Medulla oblongata (tissue), 1 donor: ENCODE data around the gene DOCK9.

Experiments used
- DNase-seq: peaks from one replicate; pipeline ENCODE4 v3.0.0-alpha.2; 2015; ENCODE audit errors: extremely low spot score

The DOCK9 gene

GRCh38 chr13:98998831-98999638 is 21.2 kb upstream of the DOCK9 start:
- no peak for DNase-seq

DNA sequence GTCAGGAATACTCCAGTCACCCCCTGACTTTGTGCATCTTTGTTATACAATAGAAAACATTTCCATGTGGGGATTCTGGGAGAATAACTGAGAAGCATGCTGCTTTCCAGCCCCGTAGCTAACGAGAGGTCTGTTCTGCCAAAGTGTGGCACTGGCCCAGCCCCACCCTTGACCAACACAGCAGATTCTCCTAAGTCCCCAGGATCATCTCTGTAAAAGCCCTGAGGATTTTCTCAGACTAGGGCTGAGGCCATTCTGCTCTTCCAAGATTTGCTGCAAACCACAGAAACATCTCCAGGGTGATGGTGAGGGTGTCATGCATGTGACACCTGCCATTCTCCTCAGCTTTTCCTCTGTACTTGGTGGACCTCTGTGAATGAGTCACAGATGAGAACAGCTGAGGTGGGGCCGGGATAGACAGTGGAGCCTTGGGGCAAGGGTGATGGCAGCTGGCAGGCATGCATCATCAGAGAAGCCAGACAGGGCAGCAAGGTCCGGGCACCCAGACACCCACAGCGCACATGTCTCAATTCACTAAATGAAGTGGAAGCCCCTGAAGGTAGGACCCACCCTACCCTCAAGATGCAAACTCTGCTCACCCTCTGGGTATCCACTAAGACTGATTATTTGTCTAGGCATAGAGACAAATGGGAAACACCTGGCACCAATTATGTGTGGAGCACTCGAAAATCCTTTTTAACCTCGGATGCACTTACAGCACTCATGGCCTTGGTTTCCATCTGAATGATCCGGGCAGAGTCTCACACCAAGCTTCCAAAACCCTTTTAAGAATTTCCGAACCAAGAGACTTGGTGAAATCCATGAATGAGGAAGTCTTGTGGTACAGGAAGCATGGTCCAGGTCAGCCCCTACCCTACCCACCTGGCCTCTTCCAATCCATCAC is 20.1 kb upstream of the DOCK9 start:
- no peak for DNase-seq

GRCh38 chr13:98997011-98997730 is 19.3 kb upstream of the DOCK9 start:
- DNase-seq = no peak

DNA sequence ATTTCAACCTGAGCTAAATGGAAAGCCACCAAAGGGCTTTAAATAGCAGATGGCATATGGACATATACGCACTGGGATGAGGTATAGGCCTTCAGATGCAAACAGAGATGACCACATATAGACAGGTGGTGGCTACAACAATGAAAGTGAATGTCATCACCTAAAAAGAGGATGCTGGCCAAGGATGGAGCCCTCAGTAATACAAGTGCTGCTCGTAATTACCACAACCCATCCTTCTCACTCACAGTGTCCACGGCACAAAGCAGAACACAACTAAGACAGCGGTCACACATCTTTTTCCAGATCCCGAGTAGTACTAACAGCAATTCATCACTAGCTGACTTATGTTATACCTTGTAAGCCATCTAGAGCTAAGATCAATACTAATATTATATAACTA is 18.2 kb upstream of the DOCK9 start:
- DNase-seq = no peak

DNA sequence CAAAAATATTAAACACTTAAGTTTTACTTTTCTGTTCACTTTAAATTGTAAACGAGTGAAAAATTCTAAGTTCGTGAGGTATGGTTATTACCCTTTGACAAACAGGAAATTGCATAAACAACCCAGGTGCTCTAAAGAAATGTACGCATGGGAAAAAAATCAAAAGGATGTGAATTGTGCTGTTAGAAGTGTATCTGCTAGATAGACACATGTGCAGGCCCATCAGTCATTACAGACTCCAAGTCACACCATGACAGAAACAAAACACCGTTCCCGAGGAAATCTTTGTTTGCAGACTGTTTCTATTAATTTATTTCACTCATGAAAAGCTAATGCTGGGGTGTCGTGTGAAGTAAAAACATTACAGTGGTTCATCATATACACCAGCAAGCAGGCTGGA is 17.0 kb upstream of the DOCK9 start:
- DNase-seq = no peak

DNA sequence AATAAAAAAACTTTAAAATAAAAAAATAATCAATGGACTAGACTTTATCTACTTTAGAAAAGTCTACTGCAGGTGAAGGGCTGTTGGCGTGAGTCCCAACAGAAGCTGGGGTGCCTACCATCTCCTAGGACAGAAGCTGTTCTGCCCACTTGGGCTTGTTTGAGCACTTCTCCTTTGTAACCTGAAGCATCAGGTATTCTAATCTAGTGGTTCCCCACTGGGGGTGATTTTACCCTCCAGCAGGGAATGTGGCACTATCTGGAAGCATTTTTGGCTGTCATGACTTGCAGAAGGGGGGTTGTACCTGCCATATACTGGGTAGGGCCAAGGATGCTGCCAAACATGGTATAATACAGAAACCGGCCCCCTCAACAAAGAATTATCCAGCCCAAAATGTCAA is 16.2 kb upstream of the DOCK9 start:
- DNase-seq = no peak

- no peak for DNase-seq
These were observed 14.5 kb upstream of the DOCK9 start for GRCh38 chr13:98992355-98992754.

DNA sequence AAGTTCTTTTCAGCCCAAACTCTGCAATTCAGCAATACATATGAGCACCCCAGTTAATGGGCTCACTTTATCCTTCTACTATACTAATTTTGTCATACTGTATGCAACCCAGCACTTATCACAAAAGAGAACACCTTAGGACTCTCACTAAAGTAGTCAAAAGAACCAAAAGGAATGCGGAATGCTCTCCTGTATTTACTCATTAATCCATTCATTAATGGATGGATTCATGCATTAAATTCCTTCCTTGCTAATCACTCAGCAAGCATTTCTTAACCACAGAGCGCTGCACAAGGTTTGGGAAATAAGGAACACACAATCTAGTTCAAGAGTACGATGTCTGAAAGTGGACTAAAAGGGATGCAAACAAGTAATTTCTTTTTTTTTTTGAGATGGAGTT is 12.8 kb upstream of the DOCK9 start:
- no peak for DNase-seq

- no peak for DNase-seq
These were observed 11.8 kb upstream of the DOCK9 start for GRCh38 chr13:98989469-98990235.

DNA sequence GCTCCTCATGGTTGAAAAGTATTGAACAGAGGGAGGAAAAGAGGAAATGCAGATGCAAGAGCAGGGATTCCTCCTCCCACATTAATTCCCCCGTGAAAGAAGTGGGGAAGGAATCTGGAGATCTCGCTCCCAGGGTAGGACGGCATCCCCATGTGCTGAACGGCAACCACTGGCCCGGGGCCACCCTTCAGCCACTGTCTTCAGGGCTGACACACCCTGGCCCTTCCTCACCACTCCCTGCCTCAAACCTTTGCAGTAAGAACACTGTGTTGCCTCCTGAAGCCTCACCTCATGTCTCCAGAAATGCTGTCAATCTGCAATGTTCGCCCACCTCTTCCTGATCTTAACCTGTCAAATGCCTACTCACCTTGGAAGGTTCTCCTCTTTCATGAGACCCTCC is 10.9 kb upstream of the DOCK9 start:
- DNase-seq = no peak

DNA sequence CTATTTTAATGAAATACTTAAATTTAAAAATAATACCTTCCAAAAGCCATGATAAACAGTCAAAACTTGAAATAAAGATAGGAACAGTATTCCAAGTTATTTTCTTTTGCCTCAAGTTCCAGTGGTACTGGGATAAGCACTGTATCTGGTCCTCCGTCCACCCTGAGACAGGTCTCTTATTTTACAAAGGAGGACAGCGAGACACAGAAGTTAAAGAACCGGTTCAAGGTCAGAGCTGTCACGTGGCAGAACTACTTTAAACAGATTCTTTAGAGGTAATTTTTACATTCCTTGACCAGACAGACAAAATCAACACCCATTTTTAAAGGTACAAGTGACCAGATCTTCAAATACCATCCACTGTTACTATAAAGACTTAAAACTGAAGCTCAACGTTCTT is 10.4 kb upstream of the DOCK9 start:
- DNase-seq = no peak

DNA sequence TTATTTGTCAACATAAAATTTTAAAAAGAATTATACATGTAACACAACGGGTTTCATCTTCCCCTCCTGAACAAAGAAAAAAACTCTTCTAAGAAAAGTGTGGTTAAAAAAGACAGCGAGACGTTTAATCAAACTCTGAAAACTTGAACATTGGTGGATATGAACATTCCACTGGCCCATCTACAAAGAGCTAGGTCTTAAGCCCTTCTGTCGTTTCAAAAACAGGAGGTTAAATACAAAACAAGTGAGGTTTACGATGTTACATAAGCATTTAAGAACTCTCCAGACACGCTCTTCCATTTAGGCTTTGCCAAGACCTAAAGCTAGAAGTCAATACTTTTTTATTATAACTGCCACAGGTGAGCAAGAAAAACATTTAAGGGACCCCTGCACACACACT is 9.4 kb upstream of the DOCK9 start:
- DNase-seq = no peak

DNA sequence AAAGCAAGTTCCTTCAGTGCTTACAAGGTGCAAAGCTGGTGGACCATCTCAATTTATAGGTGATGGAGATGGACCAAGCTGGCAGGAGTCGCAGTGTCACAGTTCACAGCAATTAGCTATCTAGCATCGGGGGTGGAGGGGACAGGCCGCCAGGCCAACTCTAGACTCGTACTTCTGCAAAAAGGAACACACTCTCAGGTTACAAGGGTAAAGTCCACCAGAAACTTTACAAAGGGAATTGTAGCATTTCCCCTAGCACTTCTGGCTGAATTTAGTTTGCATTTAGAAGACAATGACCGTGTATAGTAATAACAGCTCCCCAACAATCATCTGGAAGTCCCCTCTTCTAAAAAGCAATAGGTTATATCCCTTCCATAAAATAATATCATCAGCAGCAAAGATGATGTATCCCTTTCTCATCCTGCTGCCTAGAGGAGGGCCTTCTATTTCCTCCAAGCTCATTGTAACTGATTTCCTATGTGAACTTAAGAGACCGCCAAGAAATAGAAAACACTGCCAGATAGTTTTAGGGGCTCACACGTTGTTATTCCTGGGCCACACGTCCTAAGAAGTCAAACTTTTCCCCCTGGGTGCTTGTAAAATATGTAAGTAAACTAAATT is 8.5 kb upstream of the DOCK9 start:
- no peak for DNase-seq

DNA sequence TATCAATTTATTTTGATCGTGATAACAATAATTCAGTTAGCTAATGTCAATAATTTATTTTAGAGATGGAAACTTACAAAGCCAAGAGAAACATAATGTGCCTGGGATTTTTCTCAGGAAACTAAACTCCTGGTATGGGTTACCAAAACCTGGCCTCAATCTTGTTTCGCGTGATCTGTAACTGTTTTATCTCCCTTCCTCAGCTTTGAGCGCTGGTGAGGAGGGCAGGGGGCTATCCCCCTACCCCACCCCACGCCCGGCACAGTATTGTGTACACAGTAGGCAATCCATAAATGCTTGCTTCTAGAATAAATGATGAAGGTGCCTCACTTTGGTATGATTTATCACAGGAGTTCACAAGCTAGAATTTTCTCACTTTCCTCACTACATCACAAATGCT is 7.7 kb upstream of the DOCK9 start:
- DNase-seq = no peak

DNA sequence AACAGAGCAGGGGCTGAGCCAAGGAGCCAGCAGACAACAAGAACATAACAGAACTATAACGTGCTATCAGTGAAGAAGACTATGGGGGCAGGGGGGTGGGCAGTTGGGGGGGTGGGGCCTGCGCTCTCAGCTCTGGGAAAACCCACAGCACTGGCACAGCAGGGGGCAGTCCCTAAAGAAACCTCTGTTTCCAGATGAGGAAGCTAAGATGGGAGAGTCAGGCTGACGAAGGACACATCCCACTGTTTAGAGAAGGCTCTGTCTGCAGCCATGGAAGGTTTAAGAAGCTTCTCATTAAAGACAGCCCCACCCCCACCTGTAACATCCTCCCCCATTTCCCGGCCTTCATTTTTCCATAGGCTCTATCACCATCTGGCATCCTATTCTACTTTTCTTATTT is 7.1 kb upstream of the DOCK9 start:
- DNase-seq = no peak

DNA sequence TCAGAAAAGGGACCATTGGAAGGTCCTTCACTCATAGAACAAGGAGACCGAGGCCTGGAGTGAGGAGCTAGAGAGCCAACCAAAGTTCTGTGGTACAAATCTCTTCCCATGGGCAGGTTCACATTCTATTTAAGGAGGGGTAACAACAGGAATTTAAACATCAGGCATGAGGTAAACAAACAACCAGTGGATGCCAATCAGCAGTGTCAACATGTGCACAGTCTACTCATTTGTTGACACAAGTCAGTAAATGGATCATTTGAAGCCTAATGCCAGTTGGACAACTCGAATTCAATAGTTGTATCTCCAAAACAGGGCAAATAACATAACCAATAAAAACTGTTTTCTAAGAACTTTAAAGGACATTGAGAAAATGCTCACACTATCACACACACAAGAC is 6.3 kb upstream of the DOCK9 start:
- no peak for DNase-seq

- DNase-seq = no peak
These were observed 5.3 kb upstream of the DOCK9 start for GRCh38 chr13:98983182-98983581.

DNA sequence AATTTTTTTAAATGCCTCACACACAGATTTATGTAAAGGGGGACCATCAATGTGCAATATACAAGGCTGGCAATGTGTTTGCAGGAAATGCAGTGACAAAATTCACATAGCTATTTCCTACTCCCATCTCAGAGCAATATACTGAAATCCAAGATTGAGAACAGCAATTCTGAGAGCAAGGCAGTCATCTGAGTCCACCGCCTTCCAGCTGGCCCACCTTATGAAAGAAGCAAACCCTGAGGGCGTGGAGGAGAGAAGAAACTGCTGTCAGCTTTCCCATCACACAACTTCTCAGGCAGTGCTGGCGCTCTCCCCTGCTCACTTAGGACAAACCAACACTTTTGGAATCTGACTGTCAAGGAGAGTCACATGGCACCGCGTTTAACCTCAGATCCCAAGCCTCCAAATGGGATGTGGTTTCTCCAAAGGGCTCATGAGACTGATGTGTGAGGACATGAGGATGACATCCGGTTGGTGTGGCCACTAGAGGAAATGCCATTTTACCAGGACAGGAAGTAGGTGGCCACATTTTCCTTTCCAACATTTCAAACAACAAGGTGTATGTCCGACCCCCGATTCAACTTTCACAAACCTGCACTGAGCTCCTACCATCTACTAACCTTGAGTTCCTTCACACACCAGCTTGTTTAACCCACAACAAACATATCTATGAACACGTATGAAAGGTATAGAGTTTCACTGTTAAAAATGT is 3.7 kb upstream of the DOCK9 start:
- DNase-seq = no peak

DNA sequence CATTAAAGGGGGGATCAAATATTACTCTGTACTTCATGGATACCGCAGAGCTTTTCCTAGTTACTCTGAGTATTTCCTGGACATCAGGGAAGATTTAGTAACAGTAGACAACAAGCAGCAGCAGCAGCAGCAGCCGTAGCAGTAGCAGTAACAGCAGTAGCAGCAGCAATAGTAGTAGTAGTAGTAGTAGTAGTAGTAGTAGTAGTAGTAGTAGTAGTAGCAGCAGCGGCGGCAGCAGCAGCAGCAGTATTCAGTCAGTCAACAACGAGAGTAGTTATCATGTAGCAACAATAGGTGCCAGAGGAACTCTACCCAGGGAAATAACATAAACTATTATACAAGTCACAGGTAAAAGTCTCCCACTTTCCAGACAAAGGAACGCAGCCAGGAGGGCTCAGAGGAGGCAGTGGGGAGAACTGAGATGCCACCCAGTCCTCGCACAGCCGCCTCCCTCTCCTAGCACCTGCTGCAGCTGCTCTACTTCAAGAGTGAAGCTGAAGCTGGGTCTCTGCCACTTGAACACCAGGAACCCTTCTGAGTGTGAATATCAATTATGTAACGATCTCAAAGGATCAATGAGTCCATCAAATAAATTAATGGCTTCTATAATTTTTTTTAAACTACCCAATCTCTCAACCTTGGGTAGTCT is 1.3 kb upstream of the DOCK9 start:
- no peak for DNase-seq

GRCh38 chr13:98978280-98978679 is 416 bp upstream of the DOCK9 start:
- DNase-seq = no peak
